ENCODE results near the gene CD9. TPM values are rescaled to one million over a fixed set of nuclear protein-coding genes. Genes with fewer than 3 reads are reported as not detected.

The CD9 gene
- total and polyA plus RNA-seq, 2 donors (not counting 1 experiment from before 2014, with no cell fraction given) = 7.2 to 12.8 TPM

DNA sequence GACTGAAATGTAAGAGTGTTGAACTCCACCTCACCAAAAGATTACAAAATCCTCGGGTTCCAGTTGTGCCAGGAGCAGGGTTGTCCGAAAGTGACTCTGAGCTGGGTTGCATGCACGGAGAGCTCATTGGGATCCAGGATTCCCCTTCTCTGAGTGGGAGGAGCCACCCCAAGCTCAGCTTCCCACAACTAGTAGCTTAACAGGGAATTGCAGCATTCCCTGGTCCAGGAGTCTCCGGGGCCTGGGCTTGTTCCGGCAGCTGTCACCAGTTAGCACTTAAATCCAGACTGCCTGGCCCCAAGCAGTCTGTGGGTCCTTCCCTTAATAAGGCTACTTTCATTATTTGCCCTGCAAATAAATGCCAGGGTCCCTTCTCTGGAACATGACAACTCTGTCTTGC lies 50.1 kb downstream of the CD9 start:
- Histone ChIP-seq H3K4me3 (ENCODE audit: control extremely low read depth in 1 of 5, extremely low read depth in 1 of 5, insufficient read depth in 1 of 5, low read depth in 2 of 5, low read length in 4 of 5) (no peak overlapping the region), H3K36me3 (replicated peaks in 1 of 2; ENCODE audit: control extremely low read depth in 1 of 2, control insufficient read depth in 1 of 2, extremely low read depth in 1 of 2, insufficient read depth in 2 of 2, low read length in 1 of 2) (no peaks in the 10 kb centered on the region), H3K79me2 (ENCODE audit: control insufficient read depth, insufficient read depth, low read length) (no peaks in the 10 kb centered on the region), H3K9me3 (ENCODE audit: control extremely low read depth in 1 of 3, control insufficient read depth in 2 of 3, insufficient read depth in 1 of 3, low read length in 2 of 3) (peaks cover 0 to 4% (median 0%) of the 10 kb centered on the region in 3 donors), H2AFZ (ENCODE audit: insufficient read depth, low read depth, low read length, poor library complexity, severe bottlenecking) (no peak overlapping the region), H3K4me1 (ENCODE audit: control insufficient read depth in 2 of 2, insufficient read depth in 2 of 2, low read length in 2 of 2) (no peaks in the 10 kb centered on the region), H4K20me1 (ENCODE audit: control insufficient read depth, insufficient read depth, low read length, poor library complexity, severe bottlenecking) (no peaks in the 10 kb centered on the region), H3K27ac (ENCODE audit: low read length in 2 of 2) (no peak overlapping the region), H3K27me3 (replicated peaks in 1 of 4; ENCODE audit: control extremely low read depth in 1 of 4, control insufficient read depth in 3 of 4, insufficient read depth in 4 of 4, low read length in 3 of 4) (no peaks in the 10 kb centered on the region), H3K4me2 (replicated peaks; ENCODE audit: low read depth, low read length, poor library complexity, severe bottlenecking) (no peak overlapping the region), H3K9ac (ENCODE audit: low read length) (no peak overlapping the region)
- CTCF ChIA-PET = interaction anchor here (1.1 kb wide), 1 partner anchor 34 kb away, joined by 3 read pairs; no protein-coding TSS in a partner anchor
- Mint-ChIP-seq H3K4me1 (no peaks in the 10 kb centered on the region), H3K27me3 (peaks cover 6% of the 10 kb centered on the region), H3K27ac (no peak overlapping the region), H3K4me3 (no peak overlapping the region), H3K9me3 (ENCODE audit: insufficient read depth) (no peaks in the 10 kb centered on the region)
- ATAC-seq (ENCODE audit: low read depth) (no peak), DNase-seq (no peak)
- POLR2A ChIA-PET = no interaction called here
- WGBS (ENCODE audit: insufficient coverage) = 92% methylated on average over 5 of the region's 5 CpGs
- TF ChIP-seq, protein P1, sequence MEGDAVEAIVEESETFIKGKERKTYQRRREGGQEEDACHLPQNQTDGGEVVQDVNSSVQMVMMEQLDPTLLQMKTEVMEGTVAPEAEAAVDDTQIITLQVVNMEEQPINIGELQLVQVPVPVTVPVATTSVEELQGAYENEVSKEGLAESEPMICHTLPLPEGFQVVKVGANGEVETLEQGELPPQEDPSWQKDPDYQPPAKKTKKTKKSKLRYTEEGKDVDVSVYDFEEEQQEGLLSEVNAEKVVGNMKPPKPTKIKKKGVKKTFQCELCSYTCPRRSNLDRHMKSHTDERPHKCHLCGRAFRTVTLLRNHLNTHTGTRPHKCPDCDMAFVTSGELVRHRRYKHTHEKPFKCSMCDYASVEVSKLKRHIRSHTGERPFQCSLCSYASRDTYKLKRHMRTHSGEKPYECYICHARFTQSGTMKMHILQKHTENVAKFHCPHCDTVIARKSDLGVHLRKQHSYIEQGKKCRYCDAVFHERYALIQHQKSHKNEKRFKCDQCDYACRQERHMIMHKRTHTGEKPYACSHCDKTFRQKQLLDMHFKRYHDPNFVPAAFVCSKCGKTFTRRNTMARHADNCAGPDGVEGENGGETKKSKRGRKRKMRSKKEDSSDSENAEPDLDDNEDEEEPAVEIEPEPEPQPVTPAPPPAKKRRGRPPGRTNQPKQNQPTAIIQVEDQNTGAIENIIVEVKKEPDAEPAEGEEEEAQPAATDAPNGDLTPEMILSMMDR (IDR thresholded peaks at IDR 0.05) = no peak
- no peak for TF ChIP-seq EZH2 (IDR thresholded peaks at IDR 0.05; ENCODE audit: borderline replicate concordance, insufficient read depth, low read depth, low read length, poor library complexity, severe bottlenecking)
- intact Hi-C loops (cut with micrococcal nuclease) = no loop called here

DNA sequence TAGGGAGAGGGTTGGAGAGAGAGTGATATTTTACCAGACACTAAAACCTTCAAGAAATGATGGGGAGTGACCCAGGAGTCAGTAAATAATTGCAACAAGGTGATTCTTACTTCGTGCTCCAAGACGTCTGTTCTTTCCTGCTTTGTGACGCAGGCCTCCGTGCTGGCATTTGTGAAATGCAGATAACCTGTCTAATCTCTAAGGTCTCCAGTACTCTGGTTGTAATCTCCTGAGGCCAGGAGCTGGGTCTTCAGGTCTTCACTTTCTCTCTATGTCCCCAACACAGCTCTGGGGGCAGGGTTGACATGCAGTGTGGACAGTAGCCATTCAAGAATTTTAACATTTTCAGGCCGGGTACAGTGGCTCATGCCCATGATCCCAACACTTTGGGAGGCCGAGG lies 53.1 kb downstream of the CD9 start:
- no peaks in the 10 kb centered on the region for H3K36me3 ChIP-seq (replicated peaks in 1 of 2; ENCODE audit: control extremely low read depth in 1 of 2, control insufficient read depth in 1 of 2, extremely low read depth in 1 of 2, insufficient read depth in 2 of 2, low read length in 1 of 2)
- H3K4me3 ChIP-seq (ENCODE audit: control extremely low read depth in 1 of 5, extremely low read depth in 1 of 5, insufficient read depth in 1 of 5, low read depth in 2 of 5, low read length in 4 of 5) = no peak overlapping the region
- ATAC-seq (ENCODE audit: low read depth) (no peak), DNase-seq (no peak)
- no peaks in the 10 kb centered on the region for H3K27me3 ChIP-seq (replicated peaks in 1 of 4; ENCODE audit: control extremely low read depth in 1 of 4, control insufficient read depth in 3 of 4, insufficient read depth in 4 of 4, low read length in 3 of 4)
- Mint-ChIP-seq H3K4me3 (no peak overlapping the region), H3K27me3 (peaks cover 6% of the 10 kb centered on the region), H3K27ac (no peak overlapping the region), H3K9me3 (ENCODE audit: insufficient read depth) (no peaks in the 10 kb centered on the region), H3K4me1 (no peaks in the 10 kb centered on the region)
- no peaks in the 10 kb centered on the region for H3K79me2 ChIP-seq (ENCODE audit: control insufficient read depth, insufficient read depth, low read length)
- H3K9ac ChIP-seq (ENCODE audit: low read length) = no peak overlapping the region
- intact Hi-C loops (cut with micrococcal nuclease) = no loop called here
- H2AFZ ChIP-seq (ENCODE audit: insufficient read depth, low read depth, low read length, poor library complexity, severe bottlenecking) = no peak overlapping the region
- 89% methylated on average over 6 of the region's 6 CpGs for WGBS (ENCODE audit: insufficient coverage)
- ChIA-PET POLR2A (no interaction called here), CTCF (no interaction called here)
- no peaks in the 10 kb centered on the region for H3K4me1 ChIP-seq (ENCODE audit: control insufficient read depth in 2 of 2, insufficient read depth in 2 of 2, low read length in 2 of 2)
- no peak for TF ChIP-seq EZH2 (IDR thresholded peaks at IDR 0.05; ENCODE audit: borderline replicate concordance, insufficient read depth, low read depth, low read length, poor library complexity, severe bottlenecking)
- TF ChIP-seq, protein P1 (IDR thresholded peaks at IDR 0.05) = no peak
- H3K27ac ChIP-seq (ENCODE audit: low read length in 2 of 2) = no peak overlapping the region
- H4K20me1 ChIP-seq (ENCODE audit: control insufficient read depth, insufficient read depth, low read length, poor library complexity, severe bottlenecking) = no peaks in the 10 kb centered on the region
- peaks cover 0 to 2% (median 0%) of the 10 kb centered on the region in 3 donors for H3K9me3 ChIP-seq (ENCODE audit: control extremely low read depth in 1 of 3, control insufficient read depth in 2 of 3, insufficient read depth in 1 of 3, low read length in 2 of 3)
- H3K4me2 ChIP-seq (replicated peaks; ENCODE audit: low read depth, low read length, poor library complexity, severe bottlenecking) = no peak overlapping the region

Measured in B cell (primary cell).